ENCODE data around the gene VPS45.

GRCh38 chr1:150056407-150056806 is 11.2 kb upstream of the VPS45 start:
- no peak for TF ChIP-seq POLR2A (IDR thresholded peaks at IDR 0.05; ENCODE audit: control extremely low read depth in 1 of 2, low read depth in 2 of 2, low read length in 2 of 2)
- TF ChIP-seq EZH2 (IDR thresholded peaks at IDR 0.05; ENCODE audit: low read depth, low read length, severe bottlenecking), result no peak
- no peak for TF ChIP-seq ASH2L (IDR thresholded peaks at IDR 0.05; ENCODE audit: low read length)
- TF ChIP-seq EP300 (IDR thresholded peaks at IDR 0.05; ENCODE audit: borderline replicate concordance in 1 of 2, low read depth in 2 of 2, low read length in 2 of 2), result no peak
- TF ChIP-seq TEAD4 (IDR thresholded peaks at IDR 0.05; ENCODE audit: low read depth, low read length), result no peak
- TF ChIP-seq SP1 (IDR thresholded peaks at IDR 0.05; ENCODE audit: low read depth, low read length), result no peak
- TF ChIP-seq RFX5 (IDR thresholded peaks at IDR 0.05; ENCODE audit: borderline replicate concordance, low read depth, low read length), result no peak
- no peak for TF ChIP-seq CBX8 (IDR thresholded peaks at IDR 0.05; ENCODE audit: borderline replicate concordance, low read depth, low read length)
- no peak for TF ChIP-seq CTCF (IDR thresholded peaks at IDR 0.05; ENCODE audit: control extremely low read depth in 1 of 3, insufficient read depth in 1 of 3, low read depth in 1 of 3, low read length in 3 of 3)
- TF ChIP-seq TCF12 (IDR thresholded peaks at IDR 0.05; ENCODE audit: low read depth, low read length), result no peak

Data from H1 (cell line).